IMR-90 (cell line): Measurements from ENCODE around the gene ARMC10. TPM values are rescaled to one million over a fixed set of nuclear protein-coding genes. Genes with fewer than 3 reads are reported as not detected.

Source experiments
- ATAC-seq: fragments of 200-7000 bp; cut with Tn5 transposase; 2 replicates; pipeline ENCODE4 v1.9.1; 2020; ENCODE audit warnings: low read depth, mild to moderate bottlenecking, moderate library complexity
- BruUV-seq: library from RNA; stranded (reverse); fragments of 400-500 nt; replicated peaks from 2 replicates; lab custom pipeline; 2021; lab: Mats Ljungman, UMichigan
- CTCF ChIA-PET: fragments of 300-600 bp; formaldehyde crosslinking; extraction: SDS; loops from one replicate; lab custom pipeline; 2021; ENCODE audit warnings: antibody characterized with exemption; lab: Yijun Ruan, JAX
- POLR2A ChIA-PET: fragments of 300-600 bp; sonication (Branson Sonifier 250); formaldehyde crosslinking; loops from one replicate; lab custom pipeline; 2022; ENCODE audit warnings: antibody characterized with exemption; ENCODE audit not compliant: unreplicated experiment; lab: Charles Lee
- DNase-seq: peaks from one replicate; pipeline ENCODE4 v3.0.0; 2013
- H2AFZ ChIP-seq: replicated peaks from 2 replicates; pipeline ENCODE3; 2013; ENCODE audit warnings: low read length, mild to moderate bottlenecking; ENCODE audit not compliant: poor library complexity
- H2AK5ac ChIP-seq: 2 replicates; pipeline ENCODE4 v1.6.1; 2013; ENCODE audit warnings: low read depth, low read length, inconsistent platforms
- H2AK9ac ChIP-seq: replicated peaks from 2 replicates; pipeline ENCODE3; 2013; ENCODE audit warnings: mild to moderate bottlenecking, low read depth, low read length, moderate library complexity; ENCODE audit not compliant: poor library complexity
- H2BK120ac ChIP-seq: 2 replicates; pipeline ENCODE4 v1.6.1; 2013; ENCODE audit warnings: low read depth, low read length, inconsistent platforms
- H2BK15ac ChIP-seq: 3 replicates; pipeline ENCODE4 v1.6.1; 2013; ENCODE audit warnings: low read depth, low read length, inconsistent platforms
- H2BK20ac ChIP-seq: 2 replicates; pipeline ENCODE4 v1.6.1; 2013; ENCODE audit warnings: low read depth, mild to moderate bottlenecking, inconsistent platforms, low read length, moderate library complexity
- H2BK5ac ChIP-seq: 2 replicates; pipeline ENCODE4 v1.6.1; 2013; ENCODE audit warnings: mild to moderate bottlenecking, low read depth, low read length, inconsistent platforms; ENCODE audit not compliant: poor library complexity, severe bottlenecking
- H3K14ac ChIP-seq: replicated peaks from 2 replicates; pipeline ENCODE4 v1.6.1; 2013; ENCODE audit warnings: low read depth, low read length, inconsistent platforms
- H3K18ac ChIP-seq: 2 replicates; pipeline ENCODE4 v1.6.1; 2013; ENCODE audit warnings: low read depth, low read length, control low read depth
- H3K23ac ChIP-seq: 2 replicates; pipeline ENCODE4 v1.6.1; 2013; ENCODE audit warnings: low read depth, low read length, inconsistent platforms
- H3K27ac ChIP-seq: 2 replicates; pipeline ENCODE4 v1.5.1; 2013; ENCODE audit warnings: mild to moderate bottlenecking, control low read depth, low read length; ENCODE audit not compliant: insufficient read depth
- H3K27me3 ChIP-seq: 2 replicates; pipeline ENCODE4 v1.6.1; 2013; ENCODE audit warnings: low read length; ENCODE audit not compliant: control insufficient read depth, insufficient read depth
- H3K36me3 ChIP-seq: 2 replicates; pipeline ENCODE4 v1.6.1; 2013; ENCODE audit warnings: low read length, mixed read lengths; ENCODE audit not compliant: control insufficient read depth, insufficient read depth
- H3K4ac ChIP-seq: 2 replicates; pipeline ENCODE4 v1.6.1; 2013; ENCODE audit warnings: low read depth, low read length, inconsistent platforms
- H3K4me1 ChIP-seq: 2 replicates; pipeline ENCODE4 v1.6.1; 2013; ENCODE audit warnings: low read length, mixed read lengths; ENCODE audit not compliant: control insufficient read depth, insufficient read depth
- H3K4me2 ChIP-seq: 2 replicates; pipeline ENCODE4 v1.6.1; 2013; ENCODE audit warnings: low read depth, mild to moderate bottlenecking, control low read depth, low read length, moderate library complexity
- H3K4me3 ChIP-seq: 2 replicates; pipeline ENCODE4 v1.5.1; 2013; ENCODE audit warnings: low read depth, mild to moderate bottlenecking, control low read depth, low read length, moderate library complexity; ENCODE audit not compliant: insufficient read depth
- H3K56ac ChIP-seq: 2 replicates; pipeline ENCODE4 v1.6.1; 2013; ENCODE audit warnings: low read length, inconsistent platforms; ENCODE audit not compliant: insufficient read depth; ENCODE audit errors: extremely low read depth
- H3K79me1 ChIP-seq, 2 experiments: 2 replicates each; pipeline ENCODE4 v1.6.1; 2013; ENCODE audit warnings: low read length in 2 of 2, inconsistent platforms in 1 of 2, low read depth in 1 of 2
- H3K9ac ChIP-seq: 2 replicates; pipeline ENCODE4 v1.6.1; 2013; ENCODE audit warnings: low read depth, low read length, control low read depth
- H3K9me1 ChIP-seq: 2 replicates; pipeline ENCODE4 v1.6.1; 2013; ENCODE audit warnings: low read length, inconsistent platforms; ENCODE audit not compliant: insufficient read depth
- H3K9me3 ChIP-seq: 2 replicates; pipeline ENCODE4 v1.6.1; 2013; ENCODE audit warnings: low read length; ENCODE audit not compliant: control insufficient read depth, insufficient read depth
- H4K20me1 ChIP-seq: 2 replicates; pipeline ENCODE4 v1.6.1; 2013; ENCODE audit warnings: low read length, inconsistent platforms; ENCODE audit not compliant: insufficient read depth
- H4K5ac ChIP-seq: 2 replicates; pipeline ENCODE4 v1.6.1; 2013; ENCODE audit warnings: mild to moderate bottlenecking, low read depth, low read length, control low read depth
- H4K8ac ChIP-seq, 2 experiments: 2 replicates each; pipeline ENCODE4 v1.6.1; 2013; ENCODE audit warnings: low read depth in 2 of 2, low read length in 2 of 2, control low read depth in 1 of 2, inconsistent platforms in 1 of 2
- H4K91ac ChIP-seq: 2 replicates; pipeline ENCODE4 v1.6.1; 2013; ENCODE audit warnings: low read depth, low read length, inconsistent platforms; ENCODE audit not compliant: insufficient read depth
- CHD1 ChIP-seq: IDR thresholded peaks from 2 replicates; pipeline ENCODE4 v1.6.1; 2012; ENCODE audit warnings: low read depth, low read length, improper control_type of control experiment
- FOS ChIP-seq: fragments of 150-350 bp; IDR thresholded peaks from 2 replicates; pipeline ENCODE4 v1.6.1; 2016; ENCODE audit warnings: low read depth, low read length
- MAFK ChIP-seq: IDR thresholded peaks from 2 replicates; pipeline ENCODE4 v1.6.1; 2012; ENCODE audit warnings: low read depth, low read length, improper control_type of control experiment
- MAZ ChIP-seq: IDR thresholded peaks from 2 replicates; pipeline ENCODE4 v1.6.1; 2012; ENCODE audit warnings: low read depth, mild to moderate bottlenecking, low read length, improper control_type of control experiment, moderate library complexity, borderline replicate concordance
- NFE2L2 ChIP-seq: fragments of 150-350 bp; IDR thresholded peaks from 2 replicates; pipeline ENCODE4 v1.6.1; 2016; ENCODE audit warnings: low read depth, mild to moderate bottlenecking, low read length
- RAD21 ChIP-seq: IDR thresholded peaks from 2 replicates; pipeline ENCODE4 v1.6.1; 2012; ENCODE audit warnings: low read length, improper control_type of control experiment
- WGBS, 2 experiments: methylation state at CpG; one replicate each; pipeline versions ENCODE4 v1.1.5 to v1.1.7; 2013; ENCODE audit warnings: missing lambda C conversion rate in 2 of 2; ENCODE audit not compliant: insufficient read length in 1 of 2; ENCODE audit errors: extremely low coverage in 2 of 2; 5-methylcytosine and 5-hydroxymethylcytosine counted together
- dilution Hi-C: fragments of 300-500 bp; cut with HindIII; formaldehyde crosslinking; loops from one replicate; pipeline ENCODE4 v1.14.3; 2018; ENCODE audit warnings: low sequenced_read_pairs; ENCODE audit not compliant: unreplicated experiment
- in situ Hi-C: fragments of 300-500 bp; cut with MboI; formaldehyde crosslinking; loops from 3 replicates; pipeline ENCODE4 v1.14.3; 2019; ENCODE audit warnings: low sequenced_read_pairs, inconsistent platforms, mixed read lengths
- intact Hi-C: fragments of 100-400 bp; cut with micrococcal nuclease; formaldehyde crosslinking; loops from 2 replicates; pipeline ENCODE4 v1.10.0; 2022
- polyA plus RNA-seq, 3 experiments: library from polyadenylated mRNA; depleted of rRNA; stranded (reverse); fragments of >200 nt; gene quantifications; 2 replicates each; pipeline ENCODE4 v1.2.3, GENCODE V29; 2012; ENCODE audit warnings: low replicate concordance in 1 of 3
- total RNA-seq: library from RNA; depleted of rRNA; stranded (reverse); fragments of >200 nt; gene quantifications from 2 replicates; pipeline ENCODE4 v1.2.3, GENCODE V29; 2012
- TF ChIP-seq, protein P1 (sequence below): conservative IDR thresholded peaks from 2 replicates; pipeline ENCODE4 v1.5.1; 2012; ENCODE audit warnings: mild to moderate bottlenecking, low read depth, low read length, improper control_type of control experiment

Gene ARMC10
- total and polyA plus RNA-seq, 2 of the 4 experiments (the other 2 are of a cell fraction), result 17.4 to 21.0 TPM

DNA sequence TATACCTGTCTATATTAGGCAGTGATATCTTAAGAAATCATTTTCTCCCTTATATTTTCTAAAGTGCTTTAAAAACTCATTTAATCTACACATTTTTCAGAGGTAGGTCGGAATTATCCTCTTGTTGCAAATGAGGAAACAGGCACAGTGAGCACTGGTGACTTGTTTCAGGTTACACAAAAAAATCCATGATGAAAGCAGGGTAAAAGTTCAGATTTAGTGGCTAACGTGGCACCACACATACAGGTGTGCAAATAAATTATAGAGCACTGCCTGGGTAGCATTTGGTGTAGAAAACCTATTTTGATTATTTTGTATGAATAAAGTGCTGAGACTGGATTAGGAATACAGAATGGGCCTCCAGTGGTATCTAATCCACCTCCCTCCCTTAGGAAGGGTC, 26.6 kb downstream of the ARMC10 start:
- no peak for DNase-seq
- dilution Hi-C loops (no loop called here), in situ Hi-C loops (no loop called here), intact Hi-C loops (no loop called here)
- Histone ChIP-seq H3K18ac (no peak overlapping the region), H2AK9ac (no peak overlapping the region), H2BK5ac (no peak overlapping the region), H3K9me1 (peaks cover 3% of the 10 kb centered on the region; the same call in 1 of the 2 replicates), H2BK120ac (no peak overlapping the region), H4K8ac (no peak overlapping the region), H4K5ac (no peak overlapping the region), H3K56ac (no peak overlapping the region), H3K4ac (no peak overlapping the region), H3K9me3 (no peaks in the 10 kb centered on the region), H2AFZ (no peak overlapping the region), H3K4me3 (no peak overlapping the region), H3K36me3 (peaks cover 7% of the 10 kb centered on the region), H4K20me1 (no peaks in the 10 kb centered on the region), H3K27ac (no peak overlapping the region), H4K91ac (no peak overlapping the region), H3K14ac (no peak overlapping the region), H3K27me3 (no peaks in the 10 kb centered on the region), H2AK5ac (no peak overlapping the region), H3K23ac (no peak overlapping the region), H3K9ac (no peak overlapping the region), H3K4me1 (peaks cover 2% of the 10 kb centered on the region; the same call in 1 of the 2 replicates), H2BK15ac (no peak overlapping the region), H3K79me1 (no peaks in the 10 kb centered on the region), H3K4me2 (no peak overlapping the region), H2BK20ac (no peak overlapping the region)
- ChIA-PET CTCF (no interaction called here), POLR2A (no interaction called here)
- TF ChIP-seq MAFK (no peak), NFE2L2 (no peak), FOS (no peak), RAD21 (no peak), MAZ (no peak), CHD1 (no peak)
- TF ChIP-seq, protein P1, sequence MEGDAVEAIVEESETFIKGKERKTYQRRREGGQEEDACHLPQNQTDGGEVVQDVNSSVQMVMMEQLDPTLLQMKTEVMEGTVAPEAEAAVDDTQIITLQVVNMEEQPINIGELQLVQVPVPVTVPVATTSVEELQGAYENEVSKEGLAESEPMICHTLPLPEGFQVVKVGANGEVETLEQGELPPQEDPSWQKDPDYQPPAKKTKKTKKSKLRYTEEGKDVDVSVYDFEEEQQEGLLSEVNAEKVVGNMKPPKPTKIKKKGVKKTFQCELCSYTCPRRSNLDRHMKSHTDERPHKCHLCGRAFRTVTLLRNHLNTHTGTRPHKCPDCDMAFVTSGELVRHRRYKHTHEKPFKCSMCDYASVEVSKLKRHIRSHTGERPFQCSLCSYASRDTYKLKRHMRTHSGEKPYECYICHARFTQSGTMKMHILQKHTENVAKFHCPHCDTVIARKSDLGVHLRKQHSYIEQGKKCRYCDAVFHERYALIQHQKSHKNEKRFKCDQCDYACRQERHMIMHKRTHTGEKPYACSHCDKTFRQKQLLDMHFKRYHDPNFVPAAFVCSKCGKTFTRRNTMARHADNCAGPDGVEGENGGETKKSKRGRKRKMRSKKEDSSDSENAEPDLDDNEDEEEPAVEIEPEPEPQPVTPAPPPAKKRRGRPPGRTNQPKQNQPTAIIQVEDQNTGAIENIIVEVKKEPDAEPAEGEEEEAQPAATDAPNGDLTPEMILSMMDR, result no peak
- ATAC-seq, result no peak
- WGBS, 2 experiments, result no CpG with 5 or more reads among the region's 2 CpGs
- no TSS peak for BruUV-seq
